Neutrophil (primary cell): Measurements from ENCODE around the gene STUM.

ENCODE experiments used
- H3K27ac ChIP-seq: fragments of 200-600 bp; sonication (generic); 2 replicates; pipeline ENCODE4 v1.5.1; 2016; ENCODE audit warnings: mild to moderate bottlenecking, moderate library complexity
- H3K27me3 ChIP-seq: fragments of 200-600 bp; sonication (generic); 2 replicates; pipeline ENCODE4 v1.6.0; 2016; ENCODE audit warnings: mild to moderate bottlenecking
- H3K36me3 ChIP-seq: fragments of 200-600 bp; sonication (generic); 2 replicates; pipeline ENCODE4 v1.5.1; 2017
- H3K4me1 ChIP-seq, 2 experiments: fragments of 200-600 bp in 1 of 2; sonication (generic) in 1 of 2; 1 replicate in 1 of 2; 2 replicates in 1 of 2; pipeline versions ENCODE4 v1.5.1 to v1.6.1; 2013 to 2016; ENCODE audit warnings: low read depth in 1 of 2, low read length in 1 of 2, mild to moderate bottlenecking in 1 of 2, moderate library complexity in 1 of 2; ENCODE audit not compliant: control insufficient read depth in 1 of 2, insufficient read depth in 1 of 2
- H3K4me3 ChIP-seq, 2 experiments: fragments of 200-600 bp in 1 of 2; sonication (generic) in 1 of 2; 1 replicate in 1 of 2; 2 replicates in 1 of 2; pipeline ENCODE4 v1.5.1; 2013 to 2016; ENCODE audit warnings: low read depth in 1 of 2, low read length in 1 of 2, mild to moderate bottlenecking in 1 of 2, moderate library complexity in 1 of 2
- H3K9me3 ChIP-seq: fragments of 200-600 bp; sonication (generic); 2 replicates; pipeline ENCODE4 v1.5.1; 2016
- CTCF ChIP-seq: fragments of 200-600 bp; sonication (generic); IDR thresholded peaks from 2 replicates; pipeline ENCODE4 v1.5.1; 2016; ENCODE audit warnings: antibody characterized with exemption

STUM gene

GRCh38 chr1:226550672-226551041 lies 2.1 kb downstream of the STUM start:
- TF ChIP-seq CTCF = no peak
- Histone ChIP-seq H3K27ac (no peak overlapping the region), H3K4me3 (no peak overlapping the region), H3K4me1 (peaks cover 3 to 13% of the 10 kb centered on the region in 2 experiments), H3K9me3 (no peaks in the 10 kb centered on the region), H3K36me3 (no peaks in the 10 kb centered on the region), H3K27me3 (peaks cover 100% of the 10 kb centered on the region)

GRCh38 chr1:226551299-226551698 lies 2.7 kb downstream of the STUM start:
- TF ChIP-seq CTCF = no peak
- Histone ChIP-seq H3K27ac (no peak overlapping the region), H3K9me3 (no peaks in the 10 kb centered on the region), H3K4me3 (no peak overlapping the region), H3K36me3 (no peaks in the 10 kb centered on the region), H3K27me3 (peaks cover 100% of the 10 kb centered on the region), H3K4me1 (peaks cover 3 to 13% of the 10 kb centered on the region in 2 experiments)

GRCh38 chr1:226552061-226552460 lies 3.5 kb downstream of the STUM start:
- no peak for TF ChIP-seq CTCF
- no peaks in the 10 kb centered on the region for H3K36me3 ChIP-seq
- H3K27ac ChIP-seq = no peak overlapping the region
- H3K9me3 ChIP-seq = no peaks in the 10 kb centered on the region
- H3K4me3 ChIP-seq = no peak overlapping the region
- peaks cover 100% of the 10 kb centered on the region for H3K27me3 ChIP-seq
- H3K4me1 ChIP-seq = peaks cover 3 to 13% of the 10 kb centered on the region in 2 experiments

GRCh38 chr1:226553266-226553923 lies 4.8 kb downstream of the STUM start:
- Histone ChIP-seq H3K36me3 (no peaks in the 10 kb centered on the region), H3K4me1 (peaks cover under 1 to 10% of the 10 kb centered on the region in 2 experiments), H3K4me3 (no peak overlapping the region), H3K27me3 (peaks cover 87% of the 10 kb centered on the region), H3K9me3 (no peaks in the 10 kb centered on the region), H3K27ac (no peak overlapping the region)
- TF ChIP-seq CTCF = no peak

GRCh38 chr1:226553924-226554282 lies 5.3 kb downstream of the STUM start:
- no peak for TF ChIP-seq CTCF
- H3K4me3 ChIP-seq = no peak overlapping the region
- H3K36me3 ChIP-seq = no peaks in the 10 kb centered on the region
- H3K27ac ChIP-seq = no peak overlapping the region
- no peaks in the 10 kb centered on the region for H3K9me3 ChIP-seq
- peaks cover 82% of the 10 kb centered on the region for H3K27me3 ChIP-seq
- H3K4me1 ChIP-seq = peaks cover 0 to 5% of the 10 kb centered on the region in 2 experiments
